K562 (cell line): ENCODE measurements around the gene ST6GAL1. TPM values are rescaled to one million over a fixed set of nuclear protein-coding genes. Genes with fewer than 3 reads are reported as not detected.

Experiments
- ATF3 ChIP-seq, 2 experiments: fragments of 450-650 bp in 1 of 2; sonication (generic) in 1 of 2; formaldehyde crosslinking in 1 of 2; IDR thresholded peaks in 1 of 2; conservative IDR thresholded peaks in 1 of 2; 2 replicates each; pipeline versions ENCODE4 v1.6.1 to v1.8.1; 2016 to 2023; ENCODE audit warnings: mild to moderate bottlenecking in 2 of 2, moderate library complexity in 2 of 2, inconsistent platforms in 1 of 2, missing genetic modification reagents in 1 of 2
- BMI1 ChIP-seq: fragments of 150-350 bp; IDR thresholded peaks from 2 replicates; pipeline ENCODE4 v1.6.1; 2014; ENCODE audit warnings: low read length
- HOMEZ ChIP-seq: fragments of 250-450 bp; sonication (Bioruptor Pico); IDR thresholded peaks from 2 replicates; pipeline ENCODE4 v1.4.0; 2020; ENCODE audit warnings: mild to moderate bottlenecking, moderate library complexity
- JUN ChIP-seq, 2 experiments: sonication (generic) in 1 of 2; formaldehyde crosslinking in 1 of 2; IDR thresholded peaks; 2 replicates each; pipeline versions ENCODE4 v1.6.1 to v1.8.0; 2012 to 2022; ENCODE audit warnings: borderline replicate concordance in 2 of 2, mild to moderate bottlenecking in 2 of 2, improper control_type of control experiment in 1 of 2, low read depth in 1 of 2, low read length in 1 of 2, missing genetic modification reagents in 1 of 2
- MTA3 ChIP-seq: fragments of 450-650 bp; formaldehyde crosslinking; IDR thresholded peaks from 2 replicates; pipeline ENCODE4 v1.6.1; 2017; ENCODE audit warnings: mild to moderate bottlenecking, borderline replicate concordance
- NCOA4 ChIP-seq: fragments of 450-650 bp; IDR thresholded peaks from 2 replicates; pipeline ENCODE4 v1.6.1; 2018; ENCODE audit warnings: mild to moderate bottlenecking; ENCODE audit not compliant: partially characterized antibody
- NFE2 ChIP-seq: IDR thresholded peaks from 2 replicates; pipeline ENCODE4 v1.6.1; 2014; ENCODE audit warnings: antibody characterized with exemption, low read depth
- NFIC ChIP-seq: fragments of 450-650 bp; IDR thresholded peaks from 2 replicates; pipeline ENCODE4 v1.6.1; 2017; ENCODE audit warnings: mild to moderate bottlenecking, inconsistent platforms
- NONO ChIP-seq, 2 experiments: fragments of 200-400 bp in 1 of 2; fragments of 450-650 bp in 1 of 2; formaldehyde crosslinking in 1 of 2; IDR thresholded peaks; 2 replicates each; pipeline ENCODE4 v1.6.1; 2017; ENCODE audit warnings: low read depth in 2 of 2, mild to moderate bottlenecking in 2 of 2, moderate library complexity in 2 of 2, low read length in 1 of 2
- RB1 ChIP-seq: fragments of 450-650 bp; IDR thresholded peaks from 2 replicates; pipeline ENCODE4 v1.6.1; 2017; ENCODE audit warnings: low read depth, mild to moderate bottlenecking
- STAG1 ChIP-seq: sonication (generic); formaldehyde crosslinking; IDR thresholded peaks from 2 replicates; pipeline ENCODE4 v1.5.0; 2020; ENCODE audit warnings: missing genetic modification reagents, borderline replicate concordance
- TBL1XR1 ChIP-seq, 2 experiments: IDR thresholded peaks; 2 replicates each; pipeline ENCODE4 v1.6.1; 2012; ENCODE audit warnings: improper control_type of control experiment in 2 of 2, low read length in 2 of 2, mild to moderate bottlenecking in 1 of 2
- THRAP3 ChIP-seq: fragments of 450-650 bp; IDR thresholded peaks from 2 replicates; pipeline ENCODE4 v1.6.1; 2016; ENCODE audit warnings: mild to moderate bottlenecking, inconsistent platforms, borderline replicate concordance
- U2AF1 ChIP-seq: fragments of 200-400 bp; formaldehyde crosslinking; optimal IDR thresholded peaks from 2 replicates; pipeline ENCODE3; 2017; ENCODE audit warnings: mild to moderate bottlenecking, low read depth, low read length, moderate library complexity
- ZNF174 ChIP-seq: fragments of 250-450 bp; sonication (Bioruptor Pico); IDR thresholded peaks from 2 replicates; pipeline ENCODE4 v1.4.0; 2020; ENCODE audit warnings: mild to moderate bottlenecking
- ZNF280A ChIP-seq: fragments of 450-650 bp; IDR thresholded peaks from 2 replicates; pipeline ENCODE4 v1.6.1; 2018; ENCODE audit warnings: mild to moderate bottlenecking, low read depth; ENCODE audit not compliant: partially characterized antibody
- ZNF395 ChIP-seq: fragments of 200-800 bp; sonication (Bioruptor generic); IDR thresholded peaks from 2 replicates; pipeline ENCODE4 v1.6.1; 2017; ENCODE audit warnings: missing genetic modification characterization, missing compliant biosample characterization
- ZNF512 ChIP-seq: IDR thresholded peaks from 2 replicates; pipeline ENCODE4 v1.6.1; 2016; ENCODE audit warnings: missing genetic modification characterization, missing compliant biosample characterization
- ZNF780A ChIP-seq: fragments of 250-450 bp; sonication (Bioruptor Pico); IDR thresholded peaks from 2 replicates; pipeline ENCODE4 v1.5.0; 2021; ENCODE audit warnings: mild to moderate bottlenecking
- polyA plus RNA-seq, 8 experiments: library from polyadenylated mRNA; depleted of rRNA in 4 of 8; stranded (reverse) in 5 of 8; unstranded in 3 of 8; fragments of >200 nt; fragmentation: Nextera tagmentation in 2 of 8; fragmentation: Illumina TruSeq in 1 of 8; extraction: Ambion mirVana in 2 of 8; extraction: Trizol in 1 of 8; gene quantifications; 2 replicates each; pipeline versions ENCODE4 v1.2.1 to v1.2.3, GENCODE V29; 2011 to 2014; ENCODE audit warnings: inconsistent platforms in 1 of 8, missing spikeins in 1 of 8
- total RNA-seq, 7 experiments: library from RNA; depleted of rRNA in 6 of 7; stranded (reverse); fragments of >200 nt in 6 of 7; fragmentation: Illumina TruSeq in 2 of 7; extraction: Trizol in 2 of 7; gene quantifications; 2 replicates each; pipeline versions ENCODE4 v1.2.1 to v1.2.3, GENCODE V29; 2011 to 2021; ENCODE audit warnings: low replicate concordance in 1 of 7

ST6GAL1 gene
- total and polyA plus RNA-seq, 9 of the 15 experiments (the other 6 are each of a cell fraction or from before 2014, with no cell fraction given), result 31.9 to 145 (median 71.0) TPM

GRCh38 chr3:187041362-187042307, 111.3 kb downstream of the ST6GAL1 start (continued):
- no peak for TF ChIP-seq ZNF280A
- TF ChIP-seq RB1, result no peak
- TF ChIP-seq ZNF395 (CRISPR knock-in tag), result peak; percentile 84
- TF ChIP-seq JUN (IDR thresholded peaks at IDR 0.05; ENCODE audit: borderline replicate concordance, low read depth, low read length), result peak; percentile 51; the same call in 1 of the 2 replicates
- TF ChIP-seq JUN (CRISPR knock-in tag; IDR thresholded peaks at IDR 0.05; ENCODE audit: borderline replicate concordance), result no peak
- TF ChIP-seq ZNF512 (tag), result no peak
- no peak for TF ChIP-seq BMI1
- no peak for TF ChIP-seq NCOA4
- peak; percentile 79 for TF ChIP-seq ATF3 (IDR thresholded peaks at IDR 0.05)
- TF ChIP-seq ATF3 (CRISPR knock-in tag; conservative IDR thresholded peaks at IDR 0.05), result no peak
- no peak for TF ChIP-seq NONO (IDR thresholded peaks at IDR 0.05; ENCODE audit: low read depth in 2 of 2, low read length in 1 of 2)
- TF ChIP-seq NFE2, result peak; percentile 51
- no peak for TF ChIP-seq ZNF780A (CRISPR knock-in tag)
- 0 out of 4 replicates have a peak, but pooled peaks of 1 of the 2 experiments have one; percentile 7 for TF ChIP-seq TBL1XR1 (IDR thresholded peaks at IDR 0.05; ENCODE audit: low read length in 2 of 2)
- TF ChIP-seq THRAP3, result no peak
- no peak for TF ChIP-seq STAG1
- no peak for TF ChIP-seq NFIC
- TF ChIP-seq HOMEZ (CRISPR knock-in tag), result no peak
- TF ChIP-seq U2AF1, result no peak
- TF ChIP-seq MTA3, result no peak
- 0 out of 2 replicates have a peak, but pooled peaks have one; percentile 13 for TF ChIP-seq ZNF174 (CRISPR knock-in tag)
